Measurements from ENCODE around the gene PSTPIP2. TPM values are rescaled to one million over a fixed set of nuclear protein-coding genes. Genes with fewer than 3 reads are reported as not detected.

Gene PSTPIP2
- total RNA-seq, 2 experiments from 2014 or later = 17.8 TPM

- H3K4me1 Mint-ChIP-seq (ENCODE audit: low read depth) = peaks cover 12% of the 10 kb centered on the region
- peaks cover 40% of the 10 kb centered on the region for H3K36me3 Mint-ChIP-seq (ENCODE audit: low read depth)
- no peaks in the 10 kb centered on the region for H3K9me3 Mint-ChIP-seq
- POLR2A ChIA-PET = no interaction called here
- CTCF ChIA-PET = interaction anchor here (1.7 kb wide), 1 partner anchor 13 kb away, joined by 5 read pairs; no protein-coding TSS in a partner anchor
- no peak overlapping the region for H3K27ac Mint-ChIP-seq
- no peak for DNase-seq
- intact Hi-C loops (cut with micrococcal nuclease) = no loop called here
- TF ChIP-seq CTCF (IDR thresholded peaks at IDR 0.05) = no peak
- H3K27me3 Mint-ChIP-seq = no peaks in the 10 kb centered on the region
- no peak for ATAC-seq
- H3K4me3 Mint-ChIP-seq = no peak overlapping the region
These were observed 117.8 kb downstream of the PSTPIP2 start for GRCh38 chr18:45954070-45954934.

- Mint-ChIP-seq H3K27ac (no peak overlapping the region), H3K4me3 (no peak overlapping the region), H3K9me3 (no peaks in the 10 kb centered on the region), H3K4me1 (ENCODE audit: low read depth) (peaks cover 2% of the 10 kb centered on the region), H3K27me3 (no peaks in the 10 kb centered on the region), H3K36me3 (ENCODE audit: low read depth) (peaks cover 61% of the 10 kb centered on the region)
- ATAC-seq (no peak), DNase-seq (no peak)
- CTCF ChIA-PET = no interaction called here
- POLR2A ChIA-PET = no interaction called here
- TF ChIP-seq CTCF (IDR thresholded peaks at IDR 0.05) = no peak
- intact Hi-C loops (cut with micrococcal nuclease) = no loop called here
These were observed 120.9 kb downstream of the PSTPIP2 start for GRCh38 chr18:45951016-45951714.

- ChIA-PET CTCF (interaction anchor here (1.0 to 4.0 kb wide), 3 partner anchors 9 to 127 kb away, joined by 3 to 18 read pairs (median 4); partner anchors contain the start of gene PSTPIP2), POLR2A (interaction anchor here (0.6 to 1.5 kb wide), 6 partner anchors 15 to 1015 kb away, joined by 3 read pairs; no protein-coding TSS in a partner anchor)
- Mint-ChIP-seq H3K4me1 (ENCODE audit: low read depth) (peaks cover 7% of the 10 kb centered on the region), H3K27me3 (no peaks in the 10 kb centered on the region), H3K4me3 (no peak overlapping the region), H3K36me3 (ENCODE audit: low read depth) (peaks cover 59% of the 10 kb centered on the region), H3K27ac (no peak overlapping the region), H3K9me3 (no peaks in the 10 kb centered on the region)
- DNase-seq (no peak), ATAC-seq (no peak)
- TF ChIP-seq CTCF (IDR thresholded peaks at IDR 0.05) = no peak
- intact Hi-C loops (cut with micrococcal nuclease) = no loop called here
These were observed 126.4 kb downstream of the PSTPIP2 start for GRCh38 chr18:45945669-45946068.

GRCh38 chr18:45940724-45941123 is 131.3 kb downstream of the PSTPIP2 start:
- POLR2A ChIA-PET = no interaction called here

More at GRCh38 chr18:45940724-45941123, 131.3 kb downstream of the PSTPIP2 start:
- intact Hi-C loops (cut with micrococcal nuclease) = no loop called here
- Mint-ChIP-seq H3K9me3 (no peaks in the 10 kb centered on the region), H3K4me1 (ENCODE audit: low read depth) (peaks cover 38% of the 10 kb centered on the region), H3K36me3 (ENCODE audit: low read depth) (peaks cover 63% of the 10 kb centered on the region), H3K27me3 (no peaks in the 10 kb centered on the region), H3K4me3 (no peak overlapping the region), H3K27ac (no peak overlapping the region)
- no peak for DNase-seq
- no peak for TF ChIP-seq CTCF (IDR thresholded peaks at IDR 0.05)
- no peak for ATAC-seq
- CTCF ChIA-PET = interaction anchor here (1.3 kb wide), 1 partner anchor 13 kb away, joined by 5 read pairs; no protein-coding TSS in a partner anchor
